HG03342 (cell line): Measurements from ENCODE around the gene RUFY4.

ENCODE experiments used
- ATAC-seq: cut with Tn5 transposase; IDR thresholded peaks from one replicate; pipeline ENCODE4 v1.9.1; 2021; ENCODE audit warnings: mild to moderate bottlenecking, moderate library complexity; ENCODE audit not compliant: unreplicated experiment

RUFY4 gene

GRCh38 chr2:218068721-218069334 lies at the start of gene RUFY4:
Gene RUFY4 (plus strand): TSS chr2:218069253. CDS start chr2:218070606, 1,353 bp downstream.
- peak; percentile 84 for ATAC-seq

- no peak for ATAC-seq
Measured at GRCh38 chr2:218019411-218020060, 49.5 kb upstream of the RUFY4 start.

- no peak for ATAC-seq
Measured at GRCh38 chr2:218020281-218020680, 48.8 kb upstream of the RUFY4 start.

GRCh38 chr2:218020966-218021535 lies 48.0 kb upstream of the RUFY4 start:
- ATAC-seq: no peak

GRCh38 chr2:218021536-218022071 lies 47.4 kb upstream of the RUFY4 start:
- no peak for ATAC-seq

- no peak for ATAC-seq
Measured at GRCh38 chr2:218022131-218022850, 46.8 kb upstream of the RUFY4 start.

GRCh38 chr2:218022851-218023530 lies 46.1 kb upstream of the RUFY4 start:
- no peak for ATAC-seq

GRCh38 chr2:218023636-218024035 lies 45.4 kb upstream of the RUFY4 start:
- ATAC-seq: no peak

GRCh38 chr2:218024336-218024735 lies 44.7 kb upstream of the RUFY4 start:
- no peak for ATAC-seq

- no peak for ATAC-seq
Measured at GRCh38 chr2:218024871-218025270, 44.2 kb upstream of the RUFY4 start.

GRCh38 chr2:218026244-218026643 lies 42.8 kb upstream of the RUFY4 start:
- no peak for ATAC-seq

- no peak for ATAC-seq
Measured at GRCh38 chr2:218026676-218027425, 42.2 kb upstream of the RUFY4 start.

- no peak for ATAC-seq
Measured at GRCh38 chr2:218027426-218028188, 41.4 kb upstream of the RUFY4 start.

- no peak for ATAC-seq
Measured at GRCh38 chr2:218028189-218028495, 40.9 kb upstream of the RUFY4 start.

- ATAC-seq: no peak
Measured at GRCh38 chr2:218028562-218029348, 40.3 kb upstream of the RUFY4 start.

GRCh38 chr2:218029366-218030360 lies 39.4 kb upstream of the RUFY4 start:
- ATAC-seq: no peak

GRCh38 chr2:218030409-218031195 lies 38.5 kb upstream of the RUFY4 start:
- no peak for ATAC-seq
